ENCODE measurements around the gene GJA8.
"Not testable (repeated sequence)": the region's sequence is repeated elsewhere in the genome, so short reads cannot be mapped to it uniquely, and the experiment has no call there.

GJA8 gene

DNA sequence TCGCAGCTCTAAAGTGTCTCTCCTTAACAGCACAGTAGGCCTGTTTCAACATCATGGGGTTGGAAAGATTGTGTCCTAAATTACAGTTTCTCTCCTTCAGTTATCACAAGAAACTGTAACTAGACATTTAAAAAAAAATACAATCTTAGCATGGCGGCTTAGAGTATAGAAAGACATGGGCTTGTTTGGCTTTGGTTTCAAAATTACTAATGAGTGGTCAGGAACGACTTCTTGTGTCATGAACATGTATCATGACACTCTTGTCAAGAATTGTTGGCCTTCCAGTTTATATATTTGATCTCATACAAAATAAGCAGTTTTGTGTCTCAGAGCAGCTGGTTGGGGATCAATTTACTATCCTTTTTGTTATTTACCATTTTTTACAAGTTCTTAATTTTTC lies 2.1 kb downstream of the GJA8 start:
- peaks cover 11% of the 10 kb centered on the region for H3K27me3 Mint-ChIP-seq
- H3K27ac Mint-ChIP-seq: no peak overlapping the region
- peaks cover 9% of the 10 kb centered on the region for H3K4me1 Mint-ChIP-seq (ENCODE audit: low read depth)
- H3K4me3 Mint-ChIP-seq: no peak overlapping the region
- DNase-seq: no peak
- H3K36me3 Mint-ChIP-seq (ENCODE audit: low read depth): no peaks in the 10 kb centered on the region
- no peaks in the 10 kb centered on the region for H3K9me3 Mint-ChIP-seq

DNA sequence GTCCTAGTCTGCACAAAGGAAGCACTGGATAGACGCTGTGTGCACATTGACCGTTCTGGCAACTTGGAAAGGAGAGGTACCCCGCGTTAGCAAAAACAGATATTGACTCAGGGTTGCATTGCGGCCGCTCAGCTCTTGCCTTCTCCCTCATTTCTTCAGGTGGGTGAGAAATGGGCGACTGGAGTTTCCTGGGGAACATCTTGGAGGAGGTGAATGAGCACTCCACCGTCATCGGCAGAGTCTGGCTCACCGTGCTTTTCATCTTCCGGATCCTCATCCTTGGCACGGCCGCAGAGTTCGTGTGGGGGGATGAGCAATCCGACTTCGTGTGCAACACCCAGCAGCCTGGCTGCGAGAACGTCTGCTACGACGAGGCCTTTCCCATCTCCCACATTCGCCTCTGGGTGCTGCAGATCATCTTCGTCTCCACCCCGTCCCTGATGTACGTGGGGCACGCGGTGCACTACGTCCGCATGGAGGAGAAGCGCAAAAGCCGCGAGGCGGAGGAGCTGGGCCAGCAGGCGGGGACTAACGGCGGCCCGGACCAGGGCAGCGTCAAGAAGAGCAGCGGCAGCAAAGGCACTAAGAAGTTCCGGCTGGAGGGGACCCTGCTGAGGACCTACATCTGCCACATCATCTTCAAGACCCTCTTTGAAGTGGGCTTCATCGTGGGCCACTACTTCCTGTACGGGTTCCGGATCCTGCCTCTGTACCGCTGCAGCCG lies 5.4 kb downstream of the GJA8 start:
- Mint-ChIP-seq H3K4me1 (ENCODE audit: low read depth) (peaks cover 9% of the 10 kb centered on the region), H3K4me3 (no peak overlapping the region), H3K36me3 (ENCODE audit: low read depth) (no peaks in the 10 kb centered on the region), H3K9me3 (no peaks in the 10 kb centered on the region), H3K27me3 (peaks cover 11% of the 10 kb centered on the region), H3K27ac (no peak overlapping the region)
- DNase-seq: no peak

DNA sequence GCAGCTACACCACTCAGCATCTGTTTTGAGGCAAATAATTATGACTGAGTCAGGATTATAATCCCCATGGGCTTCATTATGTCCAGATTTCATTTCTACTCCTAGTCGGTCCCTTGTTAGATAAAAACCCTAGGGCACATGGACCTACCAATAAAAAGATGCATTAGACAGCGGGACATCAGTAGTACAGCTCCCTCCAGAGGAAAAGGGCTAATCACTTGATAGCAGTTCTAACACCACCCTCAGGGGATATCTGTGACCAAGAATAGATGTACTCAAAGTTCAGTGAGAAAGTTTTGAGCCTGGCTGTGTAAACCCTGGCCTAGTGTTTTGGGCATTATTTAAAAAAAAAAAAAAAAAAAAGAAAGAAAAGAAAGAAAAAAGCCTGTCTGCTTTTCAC lies 10.0 kb downstream of the GJA8 start:
- H3K4me1 Mint-ChIP-seq (ENCODE audit: low read depth): no peaks in the 10 kb centered on the region
- peaks cover 27% of the 10 kb centered on the region for H3K27me3 Mint-ChIP-seq
- no peak for DNase-seq
- H3K9me3 Mint-ChIP-seq: no peaks in the 10 kb centered on the region
- no peak overlapping the region for H3K27ac Mint-ChIP-seq
- H3K4me3 Mint-ChIP-seq: no peak overlapping the region
- no peaks in the 10 kb centered on the region for H3K36me3 Mint-ChIP-seq (ENCODE audit: low read depth)

DNA sequence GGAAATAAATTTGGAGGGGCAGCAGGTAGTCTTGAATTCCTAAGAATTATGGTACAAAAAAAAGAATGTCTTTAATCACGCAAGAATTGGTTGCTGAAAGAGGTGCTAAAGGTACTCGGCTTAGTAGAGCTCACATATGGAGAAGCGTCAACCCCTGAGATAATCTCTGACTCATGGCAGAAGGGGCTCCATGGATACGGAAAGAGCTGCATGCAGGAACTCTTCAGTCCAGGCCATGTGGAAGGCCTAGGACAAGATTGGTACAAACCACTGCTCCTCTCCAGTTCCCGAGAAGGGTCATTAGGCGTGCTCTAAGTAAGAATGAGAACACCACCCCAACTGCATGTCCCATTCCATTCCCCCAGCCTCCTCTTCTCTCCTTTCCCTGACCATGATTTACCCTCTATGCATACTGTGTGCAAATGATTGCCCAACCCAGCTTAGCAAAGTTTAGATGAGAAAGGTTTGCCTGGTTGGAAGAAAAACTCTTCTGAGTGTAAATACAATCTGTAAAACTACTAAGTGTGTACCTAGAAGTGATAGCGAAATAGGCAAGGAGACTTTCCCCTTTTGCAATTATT lies 10.9 kb downstream of the GJA8 start:
- Mint-ChIP-seq H3K27ac (no peak overlapping the region), H3K27me3 (peaks cover 25% of the 10 kb centered on the region), H3K4me1 (ENCODE audit: low read depth) (no peaks in the 10 kb centered on the region), H3K4me3 (no peak overlapping the region), H3K36me3 (ENCODE audit: low read depth) (no peaks in the 10 kb centered on the region), H3K9me3 (no peaks in the 10 kb centered on the region)
- no peak for DNase-seq

DNA sequence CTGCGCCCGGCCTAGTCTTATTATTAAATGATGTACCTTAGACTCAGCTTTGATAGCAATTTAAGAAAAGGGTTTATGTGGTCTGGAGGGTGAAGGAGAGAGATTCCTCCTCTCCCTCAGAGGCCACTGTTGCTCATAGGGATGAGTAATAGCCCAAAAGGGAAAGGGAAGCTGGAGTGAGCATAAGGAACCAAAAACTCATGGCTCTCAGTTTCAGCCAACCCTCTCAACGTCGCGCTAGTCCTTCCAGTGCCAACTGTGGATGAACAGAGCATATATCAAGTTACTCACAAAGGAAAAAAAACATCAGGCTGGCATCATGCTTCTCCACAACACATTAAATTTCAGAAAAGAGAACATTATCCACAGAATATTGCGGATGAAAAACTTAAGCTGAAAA lies 17.3 kb downstream of the GJA8 start:
- no peaks in the 10 kb centered on the region for H3K36me3 Mint-ChIP-seq (ENCODE audit: low read depth)

DNA sequence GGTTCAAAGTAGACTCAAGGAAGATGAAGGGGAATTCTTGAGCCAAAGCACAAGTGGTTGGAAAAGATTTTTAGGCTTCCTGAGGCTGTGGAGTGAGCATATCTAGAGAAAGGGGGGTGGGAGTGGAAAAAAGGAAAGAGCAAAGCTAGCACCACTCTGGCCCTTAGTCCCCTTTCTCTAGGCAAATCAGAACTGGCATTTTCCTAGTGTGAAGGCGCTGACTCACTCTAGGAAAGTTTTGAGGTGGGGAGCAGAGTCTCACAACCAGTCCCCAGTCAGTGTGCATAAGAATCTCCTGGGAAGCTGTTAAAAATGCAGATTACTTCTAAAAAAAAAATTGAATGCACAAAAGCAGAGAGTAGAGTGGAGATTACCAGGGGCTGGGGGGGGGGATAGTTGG lies 22.2 kb downstream of the GJA8 start:
- Mint-ChIP-seq H3K4me1 (ENCODE audit: low read depth) (peaks cover 9% of the 10 kb centered on the region), H3K27ac (no peak overlapping the region), H3K9me3 (no peaks in the 10 kb centered on the region), H3K36me3 (ENCODE audit: low read depth) (no peaks in the 10 kb centered on the region), H3K27me3 (no peaks in the 10 kb centered on the region), H3K4me3 (no peak overlapping the region)
- DNase-seq: no peak

More for the DNA sequence above, 17.3 kb downstream of the GJA8 start:
- Mint-ChIP-seq H3K27ac (no peak overlapping the region), H3K4me3 (no peak overlapping the region), H3K4me1 (ENCODE audit: low read depth) (peaks cover 4% of the 10 kb centered on the region), H3K27me3 (peaks cover 20% of the 10 kb centered on the region), H3K9me3 (no peaks in the 10 kb centered on the region)
- no peak for DNase-seq

DNA sequence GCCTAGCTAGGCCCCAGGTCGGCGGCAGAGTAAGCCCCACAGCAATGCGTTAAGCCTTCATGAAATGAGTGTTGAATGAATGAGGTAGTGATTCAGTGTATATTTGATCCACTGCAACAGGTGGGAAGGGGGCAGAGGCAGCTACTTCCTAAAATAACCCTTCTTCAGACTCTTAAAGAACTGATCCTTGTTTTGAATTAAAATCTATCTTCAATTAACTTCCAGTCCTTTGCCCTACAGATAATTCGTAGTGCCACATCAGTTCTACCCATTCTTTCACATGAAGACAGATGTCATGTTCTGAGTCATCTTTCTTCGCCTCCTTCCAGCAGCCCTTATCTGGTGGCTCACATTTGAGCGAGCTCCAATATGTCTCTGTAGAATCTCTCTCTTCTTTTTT lies 24.6 kb downstream of the GJA8 start:
- not testable (repeated sequence) for H3K4me3 Mint-ChIP-seq; H3K27me3 Mint-ChIP-seq; H3K9me3 Mint-ChIP-seq; H3K27ac Mint-ChIP-seq; DNase-seq; H3K36me3 Mint-ChIP-seq (ENCODE audit: low read depth)
- H3K4me1 Mint-ChIP-seq (ENCODE audit: low read depth): peaks cover 31% of the 10 kb centered on the region

DNA sequence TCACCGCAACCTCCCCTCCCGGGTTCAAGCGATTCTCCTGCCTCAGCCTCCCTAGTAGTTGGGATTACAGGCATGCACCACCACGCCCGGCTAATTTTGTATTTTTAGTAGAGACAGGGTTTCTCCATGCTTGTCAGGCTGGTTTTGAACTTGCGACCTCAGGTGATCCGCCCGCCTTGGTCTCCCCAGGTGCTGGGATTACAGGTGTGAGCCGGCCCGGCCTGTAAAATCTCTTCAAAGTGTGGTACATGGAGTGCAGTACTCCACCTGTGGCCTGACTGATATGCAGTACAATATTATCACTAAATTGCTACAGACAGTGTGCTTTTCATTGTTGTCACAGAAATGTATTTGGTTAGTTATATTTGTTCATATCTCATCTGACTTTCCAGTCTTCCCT lies 25.1 kb downstream of the GJA8 start:
- not testable (repeated sequence) for DNase-seq; H3K27me3 Mint-ChIP-seq; H3K9me3 Mint-ChIP-seq; H3K36me3 Mint-ChIP-seq (ENCODE audit: low read depth); H3K4me3 Mint-ChIP-seq; H3K27ac Mint-ChIP-seq
- H3K4me1 Mint-ChIP-seq (ENCODE audit: low read depth): peaks cover 36% of the 10 kb centered on the region

DNA sequence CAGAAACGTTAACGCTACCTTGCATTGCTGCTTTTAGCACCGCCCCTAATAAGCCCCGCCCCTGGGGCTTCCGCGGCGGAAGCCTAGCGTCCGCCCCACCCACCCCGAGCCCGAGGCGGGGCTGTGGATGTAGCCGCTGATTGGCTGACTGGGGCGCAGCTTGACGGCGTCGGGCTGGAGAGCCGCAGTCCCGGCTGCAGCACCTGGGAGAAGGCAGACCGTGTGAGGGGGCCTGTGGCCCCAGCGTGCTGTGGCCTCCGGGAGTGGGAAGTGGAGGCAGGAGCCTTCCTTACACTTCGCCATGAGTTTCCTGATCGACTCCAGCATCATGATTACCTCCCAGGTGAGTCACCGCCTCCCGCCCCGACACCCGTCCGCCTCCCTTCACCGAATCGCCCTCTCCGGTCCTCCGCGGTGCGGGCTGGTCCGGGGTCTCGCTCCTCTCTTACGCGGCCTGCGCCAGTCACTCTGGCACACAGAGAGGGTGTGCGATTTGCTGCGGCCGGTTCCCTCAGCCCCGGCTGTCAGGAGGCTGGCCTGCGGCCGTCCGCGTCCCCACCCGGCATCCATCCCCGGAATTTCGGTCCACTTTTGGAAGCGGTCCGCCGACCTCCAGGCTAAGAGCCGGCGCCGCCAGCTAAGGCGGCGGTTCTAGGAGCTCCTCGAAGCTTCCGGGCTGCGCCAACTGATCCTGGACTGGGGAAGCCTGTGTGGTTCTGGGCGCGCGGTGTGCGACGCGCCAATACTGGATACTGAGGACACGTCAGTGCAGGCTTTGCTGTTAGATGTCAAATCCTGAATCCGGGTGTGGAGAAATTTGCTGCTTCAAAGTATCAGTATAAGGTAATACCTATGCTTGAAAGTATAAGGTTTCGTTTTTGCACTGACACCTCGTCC lies 25.9 kb downstream of the GJA8 start, which contains the start of gene GPR89B:
Gene GPR89B, plus strand, starts transcription at position 185 of the 897 bp plus-strand sequence. Its CDS starts 117 bp downstream, at position 302.
- Mint-ChIP-seq H3K4me3 (peak within 1 kb of the TSS; percentile 83), H3K4me1 (ENCODE audit: low read depth) (peaks cover 36% of the 10 kb centered on the region), H3K27ac (peak within 1 kb of the TSS; percentile 87)
- H3K36me3 Mint-ChIP-seq (ENCODE audit: low read depth); H3K9me3 Mint-ChIP-seq; H3K27me3 Mint-ChIP-seq: not testable (repeated sequence)
- DNase-seq: peak; percentile 95

DNA sequence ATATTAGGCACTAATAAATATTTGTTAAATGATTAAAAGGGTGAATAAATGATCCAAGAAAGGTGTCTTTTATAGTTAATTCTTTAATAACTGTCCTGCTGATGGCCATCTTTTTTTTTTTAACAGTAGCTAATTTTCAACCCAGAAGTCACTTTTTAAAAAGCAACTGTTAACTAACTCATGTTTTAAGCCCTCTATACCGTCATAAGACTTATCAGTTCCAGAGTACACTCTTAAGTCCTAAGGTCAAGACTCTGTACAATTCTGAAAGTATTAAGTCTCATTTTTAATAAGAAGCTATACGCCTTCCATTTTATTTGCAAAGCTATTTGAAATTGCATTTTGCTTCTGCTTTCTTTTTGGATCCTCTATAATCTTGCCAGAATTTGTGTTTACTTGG lies 28.5 kb downstream of the GJA8 start:
- Mint-ChIP-seq H3K4me1 (ENCODE audit: low read depth) (peaks cover 31% of the 10 kb centered on the region), H3K4me3 (peak overlapping the region; percentile 18)
- not testable (repeated sequence) for H3K27ac Mint-ChIP-seq; H3K9me3 Mint-ChIP-seq; H3K27me3 Mint-ChIP-seq; H3K36me3 Mint-ChIP-seq (ENCODE audit: low read depth); DNase-seq

DNA sequence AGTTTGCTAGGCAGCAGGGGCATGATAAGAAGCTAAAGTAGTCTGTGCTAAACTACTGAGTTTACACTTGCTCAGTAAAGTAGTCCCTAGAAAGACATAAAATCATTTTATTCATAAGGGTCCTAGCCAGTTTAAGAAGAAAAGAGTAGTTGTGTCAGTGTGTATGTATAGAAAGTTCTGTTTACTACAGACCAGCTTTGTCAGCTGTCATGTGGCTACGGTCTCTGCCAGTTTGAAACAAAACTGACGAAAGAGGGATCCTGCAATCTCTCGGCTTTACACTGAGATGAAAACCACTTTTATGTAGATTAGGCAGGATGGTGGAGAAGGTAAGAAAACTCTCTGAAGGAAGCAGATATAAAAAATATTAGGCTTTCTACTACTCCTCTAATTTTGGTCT lies 32.7 kb downstream of the GJA8 start:
- H3K27ac Mint-ChIP-seq, H3K4me3 Mint-ChIP-seq, H3K27me3 Mint-ChIP-seq, DNase-seq, H3K9me3 Mint-ChIP-seq: not testable (repeated sequence)
- Mint-ChIP-seq H3K4me1 (ENCODE audit: low read depth) (peaks cover 24% of the 10 kb centered on the region), H3K36me3 (ENCODE audit: low read depth) (peaks cover 26% of the 10 kb centered on the region)

DNA sequence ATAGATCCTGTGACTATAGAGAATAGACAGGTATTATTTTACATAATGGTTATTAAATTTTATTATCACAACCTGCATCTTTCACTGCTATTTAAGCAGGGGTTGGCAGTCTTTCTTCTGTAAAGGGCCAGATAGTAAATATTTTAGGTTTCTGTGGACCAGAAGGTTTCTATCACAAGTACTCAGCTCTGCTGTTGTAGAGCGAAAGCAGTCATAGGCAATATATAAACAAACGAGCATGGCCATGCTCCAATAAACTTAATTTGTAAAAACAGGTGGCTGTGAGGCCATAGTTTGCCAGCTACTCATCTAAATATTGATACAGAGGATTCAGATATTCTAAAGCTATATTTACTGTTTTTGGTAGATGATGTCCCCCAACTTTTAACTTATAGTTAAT lies 37.9 kb downstream of the GJA8 start:
- not testable (repeated sequence) for H3K27ac Mint-ChIP-seq; H3K9me3 Mint-ChIP-seq; DNase-seq; H3K27me3 Mint-ChIP-seq; H3K4me3 Mint-ChIP-seq; H3K4me1 Mint-ChIP-seq (ENCODE audit: low read depth)
- H3K36me3 Mint-ChIP-seq (ENCODE audit: low read depth): peaks cover 26% of the 10 kb centered on the region

DNA sequence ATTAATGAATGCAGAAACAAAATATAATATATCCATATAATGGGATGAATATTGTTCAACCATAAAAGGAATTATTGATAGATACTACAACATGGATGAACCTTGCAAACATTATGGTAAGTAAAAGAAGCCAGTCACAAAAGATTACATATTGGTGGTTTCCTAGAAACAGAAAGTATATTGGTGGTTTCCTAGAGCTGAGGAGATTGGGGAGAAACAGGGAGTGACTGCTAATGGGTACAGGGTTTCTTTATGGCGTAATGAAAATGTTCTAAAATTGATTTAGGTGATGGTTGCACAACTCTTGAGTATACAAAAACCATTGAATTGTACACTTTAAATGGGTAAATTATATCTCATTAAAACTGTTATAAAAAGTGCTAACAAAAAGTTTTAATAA lies 40.0 kb downstream of the GJA8 start:
- not testable (repeated sequence) for H3K27me3 Mint-ChIP-seq; H3K9me3 Mint-ChIP-seq; H3K4me1 Mint-ChIP-seq (ENCODE audit: low read depth); DNase-seq; H3K27ac Mint-ChIP-seq; H3K4me3 Mint-ChIP-seq
- H3K36me3 Mint-ChIP-seq (ENCODE audit: low read depth): peaks cover 21% of the 10 kb centered on the region

DNA sequence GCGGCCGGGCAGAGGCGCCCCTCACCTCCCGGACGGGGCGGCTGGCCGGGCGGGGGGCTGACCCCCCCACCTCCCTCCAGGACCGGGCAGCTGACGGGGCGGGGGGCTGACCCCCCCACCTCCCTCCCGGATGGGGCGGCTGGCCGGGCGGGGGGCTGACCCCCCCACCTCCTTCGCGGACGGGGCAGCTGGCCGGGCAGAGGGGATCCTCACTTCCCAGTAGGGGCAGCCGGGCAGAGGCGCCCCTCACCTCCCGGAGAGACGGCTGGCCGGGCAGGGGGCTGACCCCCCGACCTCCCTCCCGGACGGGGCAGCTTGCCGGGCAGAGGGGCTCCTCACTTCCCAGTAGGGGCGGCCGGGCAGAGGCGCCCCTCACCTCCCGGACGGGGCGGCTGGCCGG lies 46.9 kb downstream of the GJA8 start:
- not testable (repeated sequence) for H3K27me3 Mint-ChIP-seq; H3K9me3 Mint-ChIP-seq; H3K4me1 Mint-ChIP-seq (ENCODE audit: low read depth); H3K4me3 Mint-ChIP-seq; H3K27ac Mint-ChIP-seq; DNase-seq
- peaks cover 11% of the 10 kb centered on the region for H3K36me3 Mint-ChIP-seq (ENCODE audit: low read depth)

Data from activated T-cell treated with anti-CD3 and anti-CD28 coated beads, Interleukin-2, amount 50 U/mL, for 24 hours (primary cell).